HepG2 (cell line): ENCODE results near the gene PTGES3. TPM values are rescaled to one million over a fixed set of nuclear protein-coding genes. Genes with fewer than 3 reads are reported as not detected.

ENCODE experiments used
- ARID3A ChIP-seq: IDR thresholded peaks from 2 replicates; pipeline ENCODE4 v1.6.1; 2012; ENCODE audit warnings: low read depth, low read length, improper control_type of control experiment
- FOXA3 ChIP-seq: IDR thresholded peaks from 2 replicates; pipeline ENCODE4 v1.6.1; 2016; ENCODE audit warnings: missing genetic modification reagents, missing compliant biosample characterization
- HMGA1 ChIP-seq: sonication (generic); formaldehyde crosslinking; conservative IDR thresholded peaks from 2 replicates; pipeline ENCODE4 v1.4.0; 2020; ENCODE audit warnings: missing genetic modification reagents
- HMGXB4 ChIP-seq, 2 experiments: sonication (generic) in 1 of 2; formaldehyde crosslinking in 1 of 2; IDR thresholded peaks; 2 replicates each; pipeline versions ENCODE4 v1.4.0 to v1.6.1; 2018 to 2020; ENCODE audit warnings: missing genetic modification reagents in 2 of 2, borderline replicate concordance in 1 of 2, low read depth in 1 of 2, mild to moderate bottlenecking in 1 of 2, missing biosample characterization in 1 of 2
- ISL2 ChIP-seq: sonication (generic); formaldehyde crosslinking; IDR thresholded peaks from 2 replicates; pipeline ENCODE4 v1.5.0; 2020; ENCODE audit warnings: missing genetic modification reagents
- KDM5A ChIP-seq: fragments of 200-600 bp; sonication (generic); IDR thresholded peaks from 2 replicates; pipeline ENCODE4 v1.7.0; 2018; ENCODE audit warnings: antibody characterized with exemption, mild to moderate bottlenecking, low read length, borderline replicate concordance
- MTA3 ChIP-seq: sonication (generic); formaldehyde crosslinking; IDR thresholded peaks from 2 replicates; pipeline ENCODE4 v1.4.0; 2020; ENCODE audit warnings: missing genetic modification reagents
- SIX1 ChIP-seq: sonication (generic); formaldehyde crosslinking; IDR thresholded peaks from 2 replicates; pipeline ENCODE4 v1.4.0; 2020; ENCODE audit warnings: missing genetic modification reagents, borderline replicate concordance
- TFE3 ChIP-seq: IDR thresholded peaks from 2 replicates; pipeline ENCODE4 v1.6.1; 2016
- ZNF253 ChIP-seq: sonication (generic); formaldehyde crosslinking; IDR thresholded peaks from 2 replicates; pipeline ENCODE4 v1.8.0; 2022; ENCODE audit warnings: mild to moderate bottlenecking, missing genetic modification reagents, borderline replicate concordance
- ZNF570 ChIP-seq: sonication (generic); formaldehyde crosslinking; IDR thresholded peaks from 2 replicates; pipeline ENCODE4 v1.4.0; 2020; ENCODE audit warnings: mild to moderate bottlenecking, missing genetic modification reagents, borderline replicate concordance
- ZNF572 ChIP-seq: sonication (generic); formaldehyde crosslinking; IDR thresholded peaks from 2 replicates; pipeline ENCODE4 v1.5.1; 2020; ENCODE audit warnings: mild to moderate bottlenecking, missing genetic modification reagents
- ZNF646 ChIP-seq: sonication (generic); formaldehyde crosslinking; IDR thresholded peaks from 2 replicates; pipeline ENCODE4 v1.9.0; 2021; ENCODE audit warnings: mild to moderate bottlenecking, missing genetic modification reagents
- ZNF800 ChIP-seq: sonication (generic); formaldehyde crosslinking; IDR thresholded peaks from 2 replicates; pipeline ENCODE4 v1.4.0; 2020; ENCODE audit warnings: missing genetic modification reagents
- polyA plus RNA-seq, 8 experiments: library from polyadenylated mRNA; depleted of rRNA in 3 of 8; stranded (reverse) in 7 of 8; unstranded in 1 of 8; fragments of >200 nt; fragmentation: Illumina TruSeq in 4 of 8; extraction: Trizol in 4 of 8; gene quantifications; 2 replicates each; pipeline versions ENCODE4 v1.2.1 to v1.2.3, GENCODE V29; 2011 to 2016; ENCODE audit warnings: low read depth in 4 of 8, missing spikeins in 1 of 8, mixed read lengths in 1 of 8; ENCODE audit not compliant: insufficient read depth in 1 of 8
- total RNA-seq, 5 experiments: library from RNA; depleted of rRNA; stranded (reverse); fragments of >200 nt; fragmentation: Illumina TruSeq; extraction: Trizol; gene quantifications; 2 replicates each; pipeline ENCODE4 v1.2.3, GENCODE V29; 2016; ENCODE audit warnings: low read depth in 1 of 5

The PTGES3 gene
- total and polyA plus RNA-seq, 2 of the 13 experiments (the other 11 are each of a cell fraction or from before 2014, with no cell fraction given) = 54.4 to 159 TPM

GRCh38 chr12:56724972-56725722, 37.1 kb upstream of the PTGES3 start, which contains the start of gene NACA (continued):
- peak; percentile 77; the same call in 1 of the 2 replicates for TF ChIP-seq TFE3 (CRISPR knock-in tag)
- TF ChIP-seq FOXA3 (CRISPR knock-in tag) = peak; percentile 53; the same call in 1 of the 2 replicates
- TF ChIP-seq ZNF800 (CRISPR knock-in tag) = peak; percentile 67; the same call in 1 of the 2 replicates
- TF ChIP-seq KDM5A = peak; percentile 74; the same call in 1 of the 2 replicates
- TF ChIP-seq SIX1 = no peak
- TF ChIP-seq ZNF570 = no peak
- TF ChIP-seq ZNF572 (CRISPR knock-in tag) = peak; percentile 97
- TF ChIP-seq ZNF253 (CRISPR knock-in tag) = no peak
- TF ChIP-seq MTA3 (CRISPR knock-in tag) = no peak
- TF ChIP-seq HMGA1 (CRISPR knock-in tag) = no peak
- TF ChIP-seq ZNF646 = 0 out of 2 replicates have a peak, but pooled peaks have one; percentile 44
- peak; percentile 21; the same call in 1 of the 2 replicates for TF ChIP-seq ARID3A
- peak; percentile 78; the same call in 1 of the 2 replicates for TF ChIP-seq ISL2 (CRISPR knock-in tag)
- peak; percentile 93 to 95 for TF ChIP-seq HMGXB4 (CRISPR knock-in tag; IDR thresholded peaks at IDR 0.05; ENCODE audit: borderline replicate concordance in 1 of 2, low read depth in 1 of 2)
